Measurements from ENCODE around the gene ANAPC16. TPM values are rescaled to one million over a fixed set of nuclear protein-coding genes. Genes with fewer than 3 reads are reported as not detected.
"Not testable (repeated sequence)": the region's sequence is repeated elsewhere in the genome, so short reads cannot be mapped to it uniquely, and the experiment has no call there.

Gene ANAPC16
- total RNA-seq, 1 experiment from 2014 or later = 71.1 TPM

- H3K79me2 ChIP-seq (ENCODE audit: insufficient read depth, low read length) = peaks cover 37% of the 10 kb centered on the region
- POLR2A ChIA-PET = interaction anchor here (1.0 kb wide), 1 partner anchor 51 kb away, joined by 3 read pairs; no protein-coding TSS in a partner anchor
- no peak overlapping the region for H3K4me2 ChIP-seq (ENCODE audit: low read length)
- no peaks in the 10 kb centered on the region for H3K27me3 ChIP-seq (ENCODE audit: insufficient read depth, low read length)
- CTCF ChIA-PET = interaction anchor here (1.1 to 1.3 kb wide), 4 partner anchors 91 to 114 kb away, joined by 3 to 7 read pairs (median 4); no protein-coding TSS in a partner anchor
- H3K9ac ChIP-seq (ENCODE audit: low read length) = no peak overlapping the region
- intact Hi-C loops (cut with micrococcal nuclease) = loop anchor here (2.0 kb wide), 3 partner anchors 97 to 327 kb away; no protein-coding TSS in a partner anchor
- no peak overlapping the region for H3K27ac ChIP-seq (ENCODE audit: low read depth, low read length)
- H3K9me2 ChIP-seq (ENCODE audit: insufficient read depth) = no peaks in the 10 kb centered on the region
- no peak for ATAC-seq
- peaks cover 13% of the 10 kb centered on the region in 2 experiments for H3K36me3 ChIP-seq (ENCODE audit: control insufficient read depth in 1 of 2, insufficient read depth in 2 of 2, low read length in 2 of 2)
- RAD21 ChIA-PET (ENCODE audit: low non-redundant PET in 1 of 2, low total read pairs in 2 of 2, uncharacterized antibody in 2 of 2, unreplicated experiment in 2 of 2) = interaction anchor here in 1 of 2 experiments (1.0 kb wide), 1 partner anchor 99 kb away, joined by 3 read pairs; no protein-coding TSS in a partner anchor
- no peak overlapping the region for H3K4me3 ChIP-seq (replicated peaks in 1 of 2; ENCODE audit: low read depth in 1 of 2, low read length in 2 of 2)
- H4K20me1 ChIP-seq (ENCODE audit: insufficient read depth) = no peaks in the 10 kb centered on the region
- DNase-seq (ENCODE audit: low read depth, low spot score) = no peak
- H3K9me3 ChIP-seq (ENCODE audit: control insufficient read depth in 1 of 2, insufficient read depth in 1 of 2, low read depth in 1 of 2, low read length in 2 of 2) = no peaks in the 10 kb centered on the region
- H2AFZ ChIP-seq (ENCODE audit: low read depth, low read length, poor library complexity, severe bottlenecking) = no peak overlapping the region
- H3K4me1 ChIP-seq (ENCODE audit: control insufficient read depth in 1 of 2, insufficient read depth in 2 of 2, low read length in 2 of 2) = peaks cover 0 to 3% of the 10 kb centered on the region in 2 experiments; a peak in 2 of 4 replicates
- no peak for TF ChIP-seq EGR1 (IDR thresholded peaks at IDR 0.05; ENCODE audit: low read depth)
- TF ChIP-seq SP1 (IDR thresholded peaks at IDR 0.05; ENCODE audit: low read depth) = no peak
- TF ChIP-seq ATF3 (IDR thresholded peaks at IDR 0.05) = no peak
- no peak for TF ChIP-seq CTCF (IDR thresholded peaks at IDR 0.05 in 2 of 3, conservative IDR thresholded peaks at IDR 0.05 in 1 of 3; ENCODE audit: borderline replicate concordance in 1 of 3, insufficient read depth in 1 of 3, low read depth in 2 of 3, low read length in 2 of 3)
- no peak for TF ChIP-seq TCF7L2 (IDR thresholded peaks at IDR 0.05; ENCODE audit: borderline replicate concordance, extremely low read depth, insufficient read depth, insufficient read length)
- no TSS peak for BruUV-seq (replicated peaks)
Measured at GRCh38 chr10:72223743-72224101, 7.9 kb downstream of the ANAPC16 start.

GRCh38 chr10:72224191-72224590, 8.4 kb downstream of the ANAPC16 start:
- Histone ChIP-seq H3K36me3 (ENCODE audit: control insufficient read depth in 1 of 2, insufficient read depth in 2 of 2, low read length in 2 of 2) (peaks cover 13% of the 10 kb centered on the region in 2 experiments), H3K79me2 (ENCODE audit: insufficient read depth, low read length) (peaks cover 35% of the 10 kb centered on the region)
- CTCF ChIA-PET = interaction anchor here (1.1 to 1.3 kb wide), 3 partner anchors 92 to 113 kb away, joined by 3 to 7 read pairs (median 3); no protein-coding TSS in a partner anchor
- H3K9me3 ChIP-seq (ENCODE audit: control insufficient read depth in 1 of 2, insufficient read depth in 1 of 2, low read depth in 1 of 2, low read length in 2 of 2); H3K9ac ChIP-seq (ENCODE audit: low read length); H3K27me3 ChIP-seq (ENCODE audit: insufficient read depth, low read length); H2AFZ ChIP-seq (ENCODE audit: low read depth, low read length, poor library complexity, severe bottlenecking); BruUV-seq (replicated peaks); H4K20me1 ChIP-seq (ENCODE audit: insufficient read depth); ATAC-seq; H3K27ac ChIP-seq (ENCODE audit: low read depth, low read length); H3K4me1 ChIP-seq (ENCODE audit: control insufficient read depth in 1 of 2, insufficient read depth in 2 of 2, low read length in 2 of 2); H3K4me2 ChIP-seq (ENCODE audit: low read length); H3K9me2 ChIP-seq (ENCODE audit: insufficient read depth); H3K4me3 ChIP-seq (replicated peaks in 1 of 2; ENCODE audit: low read depth in 1 of 2, low read length in 2 of 2); DNase-seq (ENCODE audit: low read depth, low spot score); intact Hi-C loops (cut with micrococcal nuclease): not testable (repeated sequence)
- POLR2A ChIA-PET = interaction anchor here (1.0 kb wide), 1 partner anchor 51 kb away, joined by 3 read pairs; no protein-coding TSS in a partner anchor
- RAD21 ChIA-PET (ENCODE audit: low non-redundant PET in 1 of 2, low total read pairs in 2 of 2, uncharacterized antibody in 2 of 2, unreplicated experiment in 2 of 2) = interaction anchor here in 1 of 2 experiments (1.0 kb wide), 1 partner anchor 99 kb away, joined by 3 read pairs; no protein-coding TSS in a partner anchor
